Esophagus muscularis mucosa (tissue), 4 donors: ENCODE results near the gene CXCL16.

Experiments used
- CTCF ChIP-seq, 3 experiments: fragments of 200-600 bp in 2 of 3; fragments of 450-650 bp in 1 of 3; sonication (generic) in 2 of 3; IDR thresholded peaks; one replicate each; pipeline ENCODE4 v1.5.1; 2017 to 2019; ENCODE audit warnings: antibody characterized with exemption in 3 of 3, mild to moderate bottlenecking in 2 of 3, moderate library complexity in 1 of 3
- EP300 ChIP-seq: sonication (generic); formaldehyde crosslinking; IDR thresholded peaks from one replicate; pipeline ENCODE4 v1.6.1; 2017; ENCODE audit warnings: antibody characterized with exemption
- POLR2A ChIP-seq: fragments of 450-650 bp; IDR thresholded peaks from one replicate; pipeline ENCODE4 v1.6.1; 2017; ENCODE audit warnings: antibody characterized with exemption, moderate library complexity, mild to moderate bottlenecking, low read depth

GRCh38 chr17:4701116-4701515, 38.6 kb downstream of the CXCL16 start:
- TF ChIP-seq CTCF (IDR thresholded peaks at IDR 0.05) (no peak), EP300 (no peak), POLR2A (no peak)
